ENCODE data around the gene LRIG1. TPM values are rescaled to one million over a fixed set of nuclear protein-coding genes. Genes with fewer than 3 reads are reported as not detected.

LRIG1 gene
- total and polyA plus RNA-seq, 2 of the 8 experiments (the other 6 are each of a cell fraction or from before 2014, with no cell fraction given) = 78.1 to 88.7 TPM

GRCh38 chr3:66386925-66387650 lies 113.7 kb downstream of the LRIG1 start:
- Histone ChIP-seq H3K4me1 (replicated peaks in 1 of 4; ENCODE audit: control insufficient read depth in 3 of 4, insufficient read depth in 4 of 4, low read length in 3 of 4) (no peaks in the 10 kb centered on the region), H2BK20ac (ENCODE audit: low read length) (no peak overlapping the region), H3K18ac (ENCODE audit: extremely low read depth, low read length) (no peak overlapping the region), H2BK120ac (replicated peaks; ENCODE audit: low read depth, low read length) (no peak overlapping the region), H3K79me2 (ENCODE audit: control insufficient read depth in 1 of 2, insufficient read depth in 2 of 2, low read length in 2 of 2) (peaks cover 0 to 26% of the 10 kb centered on the region in 2 experiments; a peak in 2 of 4 replicates), H3K4ac (replicated peaks; ENCODE audit: insufficient read length, low read depth, low read length) (no peak overlapping the region), H2AK5ac (ENCODE audit: low read depth, low read length) (no peak overlapping the region), H4K5ac (ENCODE audit: insufficient read length, low read depth, low read length) (no peak overlapping the region), H4K91ac (replicated peaks; ENCODE audit: insufficient read length, low read length) (no peak overlapping the region), H2BK12ac (ENCODE audit: low read depth, low read length) (no peak overlapping the region), H3K27ac (ENCODE audit: low read depth, low read length) (no peak overlapping the region), H2BK15ac (ENCODE audit: low read length) (no peak overlapping the region), H3K4me2 (ENCODE audit: insufficient read depth in 1 of 2, low read depth in 2 of 2, low read length in 2 of 2) (no peak overlapping the region), H3K14ac (ENCODE audit: insufficient read length) (no peak overlapping the region), H2AFZ (ENCODE audit: low read length) (no peak overlapping the region), H3K9me3 (ENCODE audit: insufficient read depth in 2 of 2, low read depth in 1 of 2, low read length in 1 of 2) (no peaks in the 10 kb centered on the region; a peak in 1 of 4 replicates), H2BK5ac (ENCODE audit: low read depth, low read length) (no peak overlapping the region), H4K8ac (ENCODE audit: extremely low read depth, insufficient read depth, low read length) (no peak overlapping the region), H3K23me2 (ENCODE audit: low read depth, low read length) (no peaks in the 10 kb centered on the region), H4K20me1 (replicated peaks in 1 of 2; ENCODE audit: control insufficient read depth in 1 of 2, insufficient read depth in 2 of 2, low read length in 2 of 2) (peaks cover 5 to 16% of the 10 kb centered on the region in 2 experiments), H3K36me3 (ENCODE audit: control insufficient read depth in 2 of 4, insufficient read depth in 4 of 4, low read length in 3 of 4) (peaks cover 46 to 88% (median 58%) of the 10 kb centered on the region in 4 experiments), H3K23ac (ENCODE audit: insufficient read length) (no peak overlapping the region), H3K9ac (replicated peaks in 1 of 4; ENCODE audit: extremely low read depth in 1 of 4, low read depth in 3 of 4, low read length in 3 of 4) (no peak overlapping the region), H3K4me3 (ENCODE audit: extremely low read depth in 1 of 4, insufficient read depth in 2 of 4, low read depth in 3 of 4, low read length in 4 of 4) (no peak overlapping the region), H3K27me3 (replicated peaks in 1 of 4; ENCODE audit: control insufficient read depth in 3 of 4, extremely low read depth in 1 of 4, insufficient read depth in 3 of 4, low read length in 3 of 4) (no peaks in the 10 kb centered on the region), H3K79me1 (ENCODE audit: low read depth, low read length) (no peaks in the 10 kb centered on the region; the same call in 1 of the 2 replicates), H3K56ac (replicated peaks; ENCODE audit: insufficient read length, low read depth, low read length) (no peak overlapping the region)
- DNase-seq (ENCODE audit: low read depth in 1 of 2, low spot score in 2 of 2) = no peak
- POLR2A ChIA-PET (ENCODE audit: partially characterized antibody) = interaction anchor here (0.8 kb wide), 1 partner anchor 9 kb away, joined by 3 read pairs; no protein-coding TSS in a partner anchor
- no peak for FAIRE-seq
- CTCF ChIA-PET (ENCODE audit: partially characterized antibody) = interaction anchor here (0.6 to 1.7 kb wide), 4 partner anchors 9 to 189 kb away, joined by 3 to 9 read pairs (median 7); no protein-coding TSS in a partner anchor
- 90% methylated on average over 7 of the region's 7 CpGs; no CpG with 5 or more reads in 1 of the 2 experiments for WGBS, 2 experiments (ENCODE audit: extremely low coverage in 1 of 2, insufficient coverage in 1 of 2, insufficient read length in 1 of 2, insufficient replicate concordance in 2 of 2, low coverage in 1 of 2, low lambda C conversion rate in 2 of 2, missing lambda C conversion rate in 1 of 2)
